HG03575 (cell line): ENCODE results near the gene KRTAP1-1.
"Not testable (repeated sequence)": the region's sequence is repeated elsewhere in the genome, so short reads cannot be mapped to it uniquely, and the experiment has no call there.

ENCODE experiments used
- ATAC-seq: cut with Tn5 transposase; IDR thresholded peaks from one replicate; pipeline ENCODE4 v1.9.1; 2021; ENCODE audit not compliant: unreplicated experiment, insufficient number of reproducible peaks, low FRiP score; ENCODE audit errors: extremely low read depth

Gene KRTAP1-1

GRCh38 chr17:41059276-41060051 is 18.2 kb upstream of the KRTAP1-1 start:
- not testable (repeated sequence) for ATAC-seq

- ATAC-seq = no peak
Observed at GRCh38 chr17:41058741-41059140, 17.5 kb upstream of the KRTAP1-1 start.

- ATAC-seq = no peak
Observed at GRCh38 chr17:41057547-41057946, 16.3 kb upstream of the KRTAP1-1 start.

- ATAC-seq = not testable (repeated sequence)
Observed at GRCh38 chr17:41055130-41055529, 13.9 kb upstream of the KRTAP1-1 start, which contains the start of gene KRTAP2-2. Gene KRTAP2-2 (minus strand): TSS chr17:41055230. CDS start chr17:41055211, 19 bp downstream.

GRCh38 chr17:41054556-41054955 is 13.3 kb upstream of the KRTAP1-1 start:
- ATAC-seq = not testable (repeated sequence)

- no peak for ATAC-seq
Observed at GRCh38 chr17:41054025-41054424, 12.8 kb upstream of the KRTAP1-1 start.

- ATAC-seq = no peak
Observed at GRCh38 chr17:41052566-41052965, 11.3 kb upstream of the KRTAP1-1 start.

- ATAC-seq = no peak
Observed at GRCh38 chr17:41049110-41049509, 7.9 kb upstream of the KRTAP1-1 start.

GRCh38 chr17:41048441-41048840 is 7.2 kb upstream of the KRTAP1-1 start:
- no peak for ATAC-seq

GRCh38 chr17:41046735-41047465 is 5.7 kb upstream of the KRTAP1-1 start, which contains the start of gene KRTAP2-1:
Gene KRTAP2-1 (minus strand): TSS chr17:41047316. CDS start chr17:41047267, 49 bp downstream.
- not testable (repeated sequence) for ATAC-seq

GRCh38 chr17:41042953-41043352 is 1.7 kb upstream of the KRTAP1-1 start:
- ATAC-seq = no peak

- ATAC-seq = no peak
Observed at GRCh38 chr17:41037853-41038350, 3.3 kb downstream of the KRTAP1-1 start.

GRCh38 chr17:41034346-41034935 is 6.8 kb downstream of the KRTAP1-1 start, which contains the start of gene KRTAP1-3:
Gene KRTAP1-3 (minus strand): TSS chr17:41034874. CDS start chr17:41034821, 53 bp downstream.
- not testable (repeated sequence) for ATAC-seq

GRCh38 chr17:41029633-41030245 is 11.5 kb downstream of the KRTAP1-1 start, which contains the start of gene KRTAP1-4:
Gene KRTAP1-4 (minus strand): TSS chr17:41030195. CDS start chr17:41030078, 117 bp downstream.
- ATAC-seq = no peak

GRCh38 chr17:41026715-41027471 is 14.4 kb downstream of the KRTAP1-1 start, which contains the start of gene KRTAP1-5:
Gene KRTAP1-5 (minus strand): TSS chr17:41027208. CDS start chr17:41027155, 53 bp downstream.
- ATAC-seq = no peak

GRCh38 chr17:41024697-41025096 is 16.6 kb downstream of the KRTAP1-1 start:
- no peak for ATAC-seq

GRCh38 chr17:41020336-41020735 is 20.9 kb downstream of the KRTAP1-1 start:
- no peak for ATAC-seq

GRCh38 chr17:41019415-41019814 is 21.8 kb downstream of the KRTAP1-1 start:
- ATAC-seq = no peak
